Measurements from ENCODE around the gene CEP95. TPM values are rescaled to one million over a fixed set of nuclear protein-coding genes. Genes with fewer than 3 reads are reported as not detected.

Gene CEP95
- total RNA-seq, 1 donor from 2014 or later: 6.9 TPM

- no peaks in the 10 kb centered on the region for H3K27me3 ChIP-seq
- peak overlapping the region; percentile 91 to 99 for H3K4me3 ChIP-seq
- peak in 2 of 3 experiments; percentile 45 to 56 for TF ChIP-seq CTCF (IDR thresholded peaks at IDR 0.05)
- H3K36me3 ChIP-seq: peaks cover 36 to 58% of the 10 kb centered on the region in 2 donors
- H3K9me3 ChIP-seq: no peaks in the 10 kb centered on the region
- H3K27ac ChIP-seq: peak overlapping the region; percentile 99 to 100
- intact Hi-C loops (cut with DNase I): loop anchor here (2.0 to 10.0 kb wide), 5 partner anchors 155 to 735 kb away; partner anchors contain the start of genes CCDC47, FTSJ3, PSMC5 and SMURF2
- no peak for DNase-seq (ENCODE audit: low spot score in 2 of 2)
- H3K4me1 ChIP-seq: peaks cover 10 to 36% of the 10 kb centered on the region in 2 donors
Observed at GRCh38 chr17:64507413-64507782, 621 bp downstream of the CEP95 start.

GRCh38 chr17:64508683-64509082, 1.9 kb downstream of the CEP95 start:
- intact Hi-C loops (cut with DNase I): loop anchor here (5.0 to 10.0 kb wide), 4 partner anchors 154 to 681 kb away; partner anchors contain the start of genes FTSJ3, PSMC5 and SMURF2
- peaks cover 31 to 45% of the 10 kb centered on the region in 2 donors for H3K36me3 ChIP-seq
- H3K4me3 ChIP-seq: peak overlapping the region in 1 of 2 donors; percentile 91
- H3K27ac ChIP-seq: no peak overlapping the region
- H3K27me3 ChIP-seq: no peaks in the 10 kb centered on the region
- H3K4me1 ChIP-seq: peaks cover 3 to 24% of the 10 kb centered on the region in 2 donors
- TF ChIP-seq CTCF (IDR thresholded peaks at IDR 0.05): no peak
- no peak for DNase-seq (ENCODE audit: low spot score in 2 of 2)
- H3K9me3 ChIP-seq: no peaks in the 10 kb centered on the region

GRCh38 chr17:64509179-64509578, 2.4 kb downstream of the CEP95 start:
- intact Hi-C loops (cut with DNase I): loop anchor here (5.0 to 10.0 kb wide), 4 partner anchors 153 to 682 kb away; partner anchors contain the start of genes FTSJ3, PSMC5 and SMURF2
- Histone ChIP-seq H3K4me1 (peaks cover 0 to 21% of the 10 kb centered on the region in 2 donors), H3K27me3 (no peaks in the 10 kb centered on the region), H3K4me3 (peak overlapping the region in 1 of 2 donors; percentile 12), H3K36me3 (peaks cover 26 to 41% of the 10 kb centered on the region in 2 donors), H3K9me3 (no peaks in the 10 kb centered on the region), H3K27ac (no peak overlapping the region)
- TF ChIP-seq CTCF (IDR thresholded peaks at IDR 0.05): no peak
- no peak for DNase-seq (ENCODE audit: low spot score in 2 of 2)

GRCh38 chr17:64515419-64515818, 8.6 kb downstream of the CEP95 start:
- no peaks in the 10 kb centered on the region for H3K9me3 ChIP-seq
- no peak for DNase-seq (ENCODE audit: low spot score in 2 of 2)
- H3K4me3 ChIP-seq: no peak overlapping the region
- no peak overlapping the region for H3K27ac ChIP-seq
- H3K36me3 ChIP-seq: peaks cover 45 to 70% of the 10 kb centered on the region in 2 donors
- intact Hi-C loops (cut with DNase I): no loop called here
- H3K27me3 ChIP-seq: no peaks in the 10 kb centered on the region
- H3K4me1 ChIP-seq: no peaks in the 10 kb centered on the region
- no peak for TF ChIP-seq CTCF (IDR thresholded peaks at IDR 0.05)

GRCh38 chr17:64515829-64516228, 9.1 kb downstream of the CEP95 start:
- TF ChIP-seq CTCF (IDR thresholded peaks at IDR 0.05): no peak
- Histone ChIP-seq H3K36me3 (peaks cover 44 to 70% of the 10 kb centered on the region in 2 donors), H3K27ac (no peak overlapping the region), H3K4me3 (no peak overlapping the region), H3K9me3 (no peaks in the 10 kb centered on the region), H3K4me1 (no peaks in the 10 kb centered on the region), H3K27me3 (no peaks in the 10 kb centered on the region)
- no peak for DNase-seq (ENCODE audit: low spot score in 2 of 2)
- intact Hi-C loops (cut with DNase I): no loop called here

- intact Hi-C loops (cut with DNase I): no loop called here
- Histone ChIP-seq H3K4me1 (no peaks in the 10 kb centered on the region), H3K27me3 (no peaks in the 10 kb centered on the region), H3K9me3 (no peaks in the 10 kb centered on the region), H3K36me3 (peaks cover 62 to 87% of the 10 kb centered on the region in 2 donors), H3K4me3 (no peak overlapping the region), H3K27ac (no peak overlapping the region)
- TF ChIP-seq CTCF (IDR thresholded peaks at IDR 0.05): no peak
- no peak for DNase-seq (ENCODE audit: low spot score in 2 of 2)
Observed at GRCh38 chr17:64519601-64520000, 12.8 kb downstream of the CEP95 start.
